ENCODE results near the gene FAF1. TPM values are rescaled to one million over a fixed set of nuclear protein-coding genes. Genes with fewer than 3 reads are reported as not detected.

Gene FAF1
- total and polyA plus RNA-seq, 4 donors = 52.9 to 66.9 (median 61.6) TPM

DNA sequence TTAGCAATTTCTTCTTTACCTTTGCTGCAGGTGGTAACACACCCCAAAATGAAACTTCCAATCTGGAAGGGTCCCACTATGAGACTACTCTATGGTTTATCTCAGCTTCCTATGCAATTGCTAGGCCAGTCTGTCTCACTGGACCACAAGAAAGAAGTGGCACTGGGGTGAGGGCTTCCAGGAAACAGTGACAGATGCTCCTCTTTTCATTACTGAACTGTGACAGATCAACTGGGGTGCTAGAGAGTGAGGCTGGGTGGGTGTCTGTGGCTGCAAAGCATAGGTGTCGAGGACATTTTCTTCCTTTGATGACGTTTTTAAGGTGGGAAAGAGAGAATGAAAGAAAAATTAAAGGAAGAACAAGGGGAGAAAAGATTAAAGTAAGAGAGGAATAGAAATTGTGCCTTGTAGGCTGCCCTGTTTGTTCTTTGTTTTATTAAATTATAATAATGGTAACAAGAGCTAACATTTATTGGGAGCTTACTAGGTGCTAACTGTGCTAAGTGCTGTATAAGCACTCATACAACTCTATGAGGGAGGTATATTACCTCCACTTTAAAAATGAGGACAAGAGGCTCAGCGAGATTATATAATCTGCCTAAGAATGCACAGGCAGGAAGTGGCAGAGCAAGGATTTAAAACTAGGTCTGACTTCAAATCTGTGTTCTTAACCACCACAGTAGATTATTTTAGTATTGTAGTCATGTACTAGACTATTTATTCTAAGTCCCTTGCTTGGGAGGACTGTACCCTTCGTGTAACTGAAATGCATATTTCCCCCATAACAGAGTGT lies 509.0 kb downstream of the FAF1 start:
- Histone ChIP-seq H3K36me3 (ENCODE audit: control insufficient read depth, insufficient read depth, low read length) (no peaks in the 10 kb centered on the region), H3K4me3 (ENCODE audit: low read depth, low read length) (no peak overlapping the region), H3K9me3 (ENCODE audit: control insufficient read depth, insufficient read depth, low read length) (no peaks in the 10 kb centered on the region), H3K27me3 (ENCODE audit: control insufficient read depth, insufficient read depth, low read length) (no peaks in the 10 kb centered on the region), H3K4me1 (ENCODE audit: control insufficient read depth, insufficient read depth, low read length) (no peaks in the 10 kb centered on the region), H3K27ac (ENCODE audit: low read depth, low read length) (no peak overlapping the region)
- 75% methylated on average over 2 of the region's 4 CpGs for WGBS (ENCODE audit: insufficient coverage)
- DNase-seq (ENCODE audit: low read depth in 4 of 6, low spot score in 6 of 6) = no peak

DNA sequence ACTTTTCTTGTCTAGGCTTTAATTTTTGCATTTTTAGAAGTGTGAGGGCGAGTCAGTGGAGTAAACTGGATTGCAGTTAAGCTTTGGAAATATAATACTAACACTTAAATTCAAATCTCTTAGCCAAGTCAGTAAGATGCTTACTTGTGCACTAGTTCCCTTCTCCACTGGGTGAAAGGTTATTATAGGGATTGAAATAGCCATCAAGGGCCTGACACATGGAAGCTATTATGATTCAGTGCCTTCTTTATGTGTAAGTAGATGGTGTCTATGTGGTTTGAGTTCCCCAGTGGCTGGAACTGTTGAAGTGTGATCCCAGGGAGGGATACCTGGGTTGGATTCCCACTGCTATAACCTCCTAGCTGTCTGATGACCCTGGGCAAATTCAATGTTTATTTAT lies 512.1 kb downstream of the FAF1 start:
- no peaks in the 10 kb centered on the region for H3K4me1 ChIP-seq (ENCODE audit: control insufficient read depth, insufficient read depth, low read length)
- no peak for DNase-seq (ENCODE audit: low read depth in 4 of 6, low spot score in 6 of 6)
- no peak overlapping the region for H3K27ac ChIP-seq (ENCODE audit: low read depth, low read length)
- no CpG with 5 or more reads among the region's 1 CpG for WGBS (ENCODE audit: insufficient coverage)
- no peak overlapping the region for H3K4me3 ChIP-seq (ENCODE audit: low read depth, low read length)
- no peaks in the 10 kb centered on the region for H3K9me3 ChIP-seq (ENCODE audit: control insufficient read depth, insufficient read depth, low read length)
- no peaks in the 10 kb centered on the region for H3K36me3 ChIP-seq (ENCODE audit: control insufficient read depth, insufficient read depth, low read length)
- no peaks in the 10 kb centered on the region for H3K27me3 ChIP-seq (ENCODE audit: control insufficient read depth, insufficient read depth, low read length)

DNA sequence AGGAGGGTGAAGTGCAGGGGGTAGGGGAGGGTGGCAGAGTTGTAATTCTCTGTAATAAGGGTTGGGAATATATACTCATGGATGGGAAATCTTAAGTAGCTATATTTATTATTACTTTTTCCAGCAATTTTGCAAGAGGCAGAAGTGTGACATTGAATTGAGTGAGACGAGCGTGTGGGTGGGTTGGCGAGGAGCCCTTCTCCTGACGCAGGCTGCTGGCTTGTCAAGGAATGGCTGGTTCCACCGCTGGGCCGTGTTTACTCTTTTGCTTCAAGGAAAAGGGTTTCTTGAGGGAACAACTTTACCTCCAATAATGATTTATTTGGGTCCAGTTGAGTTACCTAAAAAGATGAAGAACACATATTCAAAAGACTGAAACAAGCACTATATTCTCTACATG lies 518.9 kb downstream of the FAF1 start:
- DNase-seq (ENCODE audit: low read depth in 4 of 6, low spot score in 6 of 6) = no peak
- H3K27ac ChIP-seq (ENCODE audit: low read depth, low read length) = no peak overlapping the region
- 100% methylated on average over 4 of the region's 6 CpGs for WGBS (ENCODE audit: insufficient coverage)
- H3K4me3 ChIP-seq (ENCODE audit: low read depth, low read length) = no peak overlapping the region
- H3K36me3 ChIP-seq (ENCODE audit: control insufficient read depth, insufficient read depth, low read length) = peaks cover 3% of the 10 kb centered on the region
- H3K27me3 ChIP-seq (ENCODE audit: control insufficient read depth, insufficient read depth, low read length) = no peaks in the 10 kb centered on the region
- no peaks in the 10 kb centered on the region for H3K9me3 ChIP-seq (ENCODE audit: control insufficient read depth, insufficient read depth, low read length)
- no peaks in the 10 kb centered on the region for H3K4me1 ChIP-seq (ENCODE audit: control insufficient read depth, insufficient read depth, low read length)

DNA sequence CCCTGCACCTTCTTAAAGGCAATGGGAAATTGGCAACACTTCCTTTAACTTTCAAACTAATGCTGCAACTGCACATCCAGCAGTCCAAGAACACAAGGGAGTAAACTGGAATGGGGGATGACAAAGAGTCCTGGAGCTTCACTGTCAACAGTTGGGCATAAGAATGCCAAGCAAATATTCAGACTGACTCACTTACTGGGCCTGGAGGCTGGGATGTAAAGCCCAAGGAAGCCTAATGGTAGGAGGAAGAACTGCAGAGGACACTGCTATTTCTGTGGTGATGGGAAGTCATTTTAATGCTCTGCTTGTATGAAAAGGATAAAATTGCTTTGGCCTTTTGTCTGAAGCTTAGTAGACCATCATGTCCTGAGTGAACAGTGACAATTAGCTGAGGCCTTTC lies 521.1 kb downstream of the FAF1 start:
- H3K27me3 ChIP-seq (ENCODE audit: control insufficient read depth, insufficient read depth, low read length) = no peaks in the 10 kb centered on the region
- no peaks in the 10 kb centered on the region for H3K9me3 ChIP-seq (ENCODE audit: control insufficient read depth, insufficient read depth, low read length)
- no peaks in the 10 kb centered on the region for H3K4me1 ChIP-seq (ENCODE audit: control insufficient read depth, insufficient read depth, low read length)
- no peak overlapping the region for H3K4me3 ChIP-seq (ENCODE audit: low read depth, low read length)
- DNase-seq (ENCODE audit: low read depth in 4 of 6, low spot score in 6 of 6) = no peak
- no peak overlapping the region for H3K27ac ChIP-seq (ENCODE audit: low read depth, low read length)
- peaks cover 3% of the 10 kb centered on the region for H3K36me3 ChIP-seq (ENCODE audit: control insufficient read depth, insufficient read depth, low read length)

DNA sequence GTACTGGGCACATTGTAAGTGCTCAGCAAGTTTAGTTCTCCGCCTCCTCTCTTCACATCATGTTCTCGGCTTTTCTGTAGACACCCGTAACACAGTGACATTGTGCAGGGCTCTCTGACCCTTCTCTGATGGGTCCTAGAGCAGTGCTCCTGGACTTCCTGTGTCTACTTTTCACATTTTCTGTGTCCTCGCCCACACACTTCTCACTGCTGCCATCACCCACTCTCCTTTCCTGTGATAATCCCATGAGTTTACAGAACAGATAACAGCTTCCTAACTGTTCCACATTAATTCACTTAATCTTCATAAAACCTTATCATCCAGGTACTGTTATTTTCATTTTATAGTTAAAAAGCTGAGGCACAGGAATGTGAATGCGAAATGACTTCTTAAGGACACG lies 523.6 kb downstream of the FAF1 start:
- H3K36me3 ChIP-seq (ENCODE audit: control insufficient read depth, insufficient read depth, low read length) = peaks cover 3% of the 10 kb centered on the region
- H3K4me1 ChIP-seq (ENCODE audit: control insufficient read depth, insufficient read depth, low read length) = no peaks in the 10 kb centered on the region
- H3K27me3 ChIP-seq (ENCODE audit: control insufficient read depth, insufficient read depth, low read length) = peaks cover 16% of the 10 kb centered on the region
- 94% methylated on average over 4 of the region's 6 CpGs for WGBS (ENCODE audit: insufficient coverage)
- no peaks in the 10 kb centered on the region for H3K9me3 ChIP-seq (ENCODE audit: control insufficient read depth, insufficient read depth, low read length)
- H3K4me3 ChIP-seq (ENCODE audit: low read depth, low read length) = no peak overlapping the region
- no peak for DNase-seq (ENCODE audit: low read depth in 4 of 6, low spot score in 6 of 6)
- no peak overlapping the region for H3K27ac ChIP-seq (ENCODE audit: low read depth, low read length)

DNA sequence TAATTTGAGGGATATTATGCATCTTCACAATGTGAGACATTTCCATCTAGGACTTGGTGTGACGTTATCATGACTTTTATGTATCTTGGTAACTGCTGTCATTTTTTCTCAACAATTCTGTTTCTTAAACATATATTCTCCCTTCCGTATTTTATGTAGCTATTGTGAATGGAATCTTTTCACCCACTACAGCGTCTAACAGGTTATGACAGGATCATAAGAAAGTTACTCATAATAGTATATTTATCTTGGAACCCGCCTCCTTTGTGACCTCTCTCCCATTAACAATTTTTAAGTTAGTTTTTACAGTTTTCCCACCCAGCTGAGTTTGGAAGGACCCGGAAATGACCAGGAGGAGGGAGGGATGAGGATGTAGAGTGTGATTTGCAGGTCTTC lies 530.1 kb downstream of the FAF1 start:
- 0% methylated on average over 1 of the region's 5 CpGs for WGBS (ENCODE audit: insufficient coverage)
- Histone ChIP-seq H3K9me3 (ENCODE audit: control insufficient read depth, insufficient read depth, low read length) (no peaks in the 10 kb centered on the region), H3K4me3 (ENCODE audit: low read depth, low read length) (no peak overlapping the region), H3K27me3 (ENCODE audit: control insufficient read depth, insufficient read depth, low read length) (peaks cover 81% of the 10 kb centered on the region), H3K36me3 (ENCODE audit: control insufficient read depth, insufficient read depth, low read length) (no peaks in the 10 kb centered on the region), H3K4me1 (ENCODE audit: control insufficient read depth, insufficient read depth, low read length) (peaks cover 31% of the 10 kb centered on the region), H3K27ac (ENCODE audit: low read depth, low read length) (no peak overlapping the region)
- no peak for DNase-seq (ENCODE audit: low read depth in 4 of 6, low spot score in 6 of 6)

DNA sequence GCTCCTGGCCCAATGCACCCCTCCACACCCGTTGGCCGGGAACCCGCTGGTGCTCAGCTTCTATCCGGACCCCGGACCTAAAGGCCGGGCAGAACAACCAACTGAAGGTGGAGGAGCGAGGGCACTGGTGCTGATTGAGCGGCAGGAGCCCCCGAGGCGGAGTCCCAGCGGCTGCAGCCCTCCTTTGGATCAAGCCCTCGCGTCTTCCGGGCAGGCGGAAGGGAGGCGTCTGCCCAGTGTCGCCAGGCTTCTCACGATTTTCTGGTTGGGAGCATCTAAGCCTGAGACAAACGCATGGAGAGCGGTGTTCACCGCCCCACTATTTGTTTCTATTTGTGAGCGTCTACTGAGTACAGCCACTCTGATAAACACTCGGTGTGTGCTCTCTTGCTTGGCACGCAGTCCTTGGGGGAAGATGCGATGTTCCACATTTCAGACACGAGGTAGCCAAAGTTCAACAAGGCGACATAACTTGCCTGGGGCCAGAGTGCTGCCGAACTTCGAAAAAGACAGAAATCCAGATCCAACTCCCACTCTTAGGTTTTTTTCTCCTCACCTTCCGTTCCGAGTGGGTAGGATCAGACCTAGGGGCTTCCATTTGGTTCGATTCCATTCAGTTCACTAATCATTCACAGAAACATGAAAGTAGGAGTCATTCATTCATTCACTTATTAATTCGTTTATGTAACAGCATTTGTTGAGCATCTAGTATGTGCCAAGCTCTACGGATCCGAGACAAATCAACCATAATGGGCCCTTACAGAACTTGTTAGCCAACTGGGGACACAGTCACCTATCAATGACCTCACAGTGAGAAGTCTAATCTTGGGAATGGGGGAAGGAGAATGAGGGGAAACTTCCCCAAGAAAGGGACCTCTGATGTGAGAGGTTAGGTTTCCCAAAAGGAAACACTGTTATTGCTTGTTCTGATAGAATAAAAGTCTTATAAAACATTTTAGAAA lies 532.0 kb downstream of the FAF1 start:
- H3K4me3 ChIP-seq (ENCODE audit: low read depth, low read length) = no peak overlapping the region
- H3K27ac ChIP-seq (ENCODE audit: low read depth, low read length) = no peak overlapping the region
- no peaks in the 10 kb centered on the region for H3K9me3 ChIP-seq (ENCODE audit: control insufficient read depth, insufficient read depth, low read length)
- under 1% methylated on average over 27 of the region's 35 CpGs for WGBS (ENCODE audit: insufficient coverage)
- peaks cover 50% of the 10 kb centered on the region for H3K4me1 ChIP-seq (ENCODE audit: control insufficient read depth, insufficient read depth, low read length)
- no peaks in the 10 kb centered on the region for H3K36me3 ChIP-seq (ENCODE audit: control insufficient read depth, insufficient read depth, low read length)
- peak in 1 of 6 donors; percentile 46 for DNase-seq (ENCODE audit: low read depth in 4 of 6, low spot score in 6 of 6)
- H3K27me3 ChIP-seq (ENCODE audit: control insufficient read depth, insufficient read depth, low read length) = peaks cover 100% of the 10 kb centered on the region

DNA sequence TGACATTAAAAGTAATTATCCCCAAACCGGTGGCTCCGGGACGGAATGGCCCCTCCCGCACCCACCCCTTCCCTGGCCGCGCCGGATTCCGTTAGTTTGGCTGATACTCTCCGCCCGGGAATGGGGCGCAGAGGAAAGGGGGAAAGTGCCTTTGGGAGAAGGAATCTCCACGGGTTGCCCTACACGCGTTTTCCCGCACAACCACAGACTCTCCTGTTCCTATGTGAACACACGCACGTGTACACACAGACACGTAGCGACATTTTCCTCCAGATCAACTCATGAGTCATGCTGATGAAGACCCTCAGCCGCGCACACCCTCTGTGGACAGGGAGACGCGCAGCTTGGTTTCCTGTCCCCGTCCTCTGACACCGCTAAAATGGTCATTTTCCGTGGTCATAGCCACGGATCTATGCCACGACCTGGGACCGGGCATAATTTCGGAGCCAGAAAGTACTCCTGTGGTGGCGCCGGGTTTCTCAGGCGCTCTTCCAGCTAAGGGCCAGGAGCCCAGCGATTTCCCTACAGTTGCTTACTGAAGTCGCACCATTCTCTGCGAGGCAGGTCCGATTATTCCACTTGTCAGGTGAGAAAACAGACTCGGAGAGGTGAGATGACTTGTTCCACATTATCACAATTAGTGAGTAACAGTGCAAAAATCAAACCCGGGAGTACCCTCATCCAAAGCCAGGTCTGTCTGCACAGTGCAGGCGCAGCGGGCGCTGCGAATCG lies 532.8 kb downstream of the FAF1 start:
- Histone ChIP-seq H3K27me3 (ENCODE audit: control insufficient read depth, insufficient read depth, low read length) (peaks cover 100% of the 10 kb centered on the region), H3K9me3 (ENCODE audit: control insufficient read depth, insufficient read depth, low read length) (no peaks in the 10 kb centered on the region), H3K36me3 (ENCODE audit: control insufficient read depth, insufficient read depth, low read length) (no peaks in the 10 kb centered on the region), H3K4me3 (ENCODE audit: low read depth, low read length) (no peak overlapping the region), H3K4me1 (ENCODE audit: control insufficient read depth, insufficient read depth, low read length) (peaks cover 58% of the 10 kb centered on the region), H3K27ac (ENCODE audit: low read depth, low read length) (no peak overlapping the region)
- peak in 1 of 6 donors; percentile 65 for DNase-seq (ENCODE audit: low read depth in 4 of 6, low spot score in 6 of 6)
- 1% methylated on average over 29 of the region's 44 CpGs for WGBS (ENCODE audit: insufficient coverage)

DNA sequence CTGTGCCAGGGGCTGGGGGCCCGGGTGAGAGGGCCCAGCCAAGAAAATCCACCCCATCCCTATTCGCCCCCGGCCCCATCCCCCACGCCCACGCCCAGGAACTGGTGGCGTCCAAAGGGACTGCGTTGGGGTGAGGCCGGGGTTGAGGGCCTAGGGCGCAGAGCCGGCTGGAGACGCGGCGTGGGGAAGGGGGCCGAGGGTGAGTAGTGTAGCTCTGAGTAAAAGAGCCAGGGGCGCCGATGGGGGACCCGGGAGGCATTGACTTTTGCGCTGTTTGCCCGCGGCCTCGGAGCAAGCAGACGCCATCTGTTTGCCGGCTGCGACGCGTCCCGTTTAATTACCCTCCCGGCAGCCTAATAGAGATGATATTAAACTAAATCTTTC lies 533.4 kb downstream of the FAF1 start:
- no peaks in the 10 kb centered on the region for H3K36me3 ChIP-seq (ENCODE audit: control insufficient read depth, insufficient read depth, low read length)
- H3K4me1 ChIP-seq (ENCODE audit: control insufficient read depth, insufficient read depth, low read length) = peaks cover 59% of the 10 kb centered on the region
- no peaks in the 10 kb centered on the region for H3K9me3 ChIP-seq (ENCODE audit: control insufficient read depth, insufficient read depth, low read length)
- H3K27ac ChIP-seq (ENCODE audit: low read depth, low read length) = no peak overlapping the region
- 0% methylated on average over 16 of the region's 28 CpGs for WGBS (ENCODE audit: insufficient coverage)
- DNase-seq (ENCODE audit: low read depth in 4 of 6, low spot score in 6 of 6) = no peak
- H3K4me3 ChIP-seq (ENCODE audit: low read depth, low read length) = no peak overlapping the region
- H3K27me3 ChIP-seq (ENCODE audit: control insufficient read depth, insufficient read depth, low read length) = peaks cover 100% of the 10 kb centered on the region

All from spinal cord (tissue), 10 donors.